ENCODE data around the gene ODAD4. TPM values are rescaled to one million over a fixed set of nuclear protein-coding genes. Genes with fewer than 3 reads are reported as not detected.
A peak's percentile ranks its signal among the peaks of the same experiment; 100 is the strongest.
"Not testable (repeated sequence)": the region's sequence is repeated elsewhere in the genome, so short reads cannot be mapped to it uniquely, and the experiment has no call there.

The ODAD4 gene
- total RNA-seq, 1 experiment from 2014 or later: 0.98 TPM

- in situ Hi-C loops (cut with HindIII; ENCODE audit: low pct_unique_long_range_greater_than_20kb, low sequenced_read_pairs): no loop called here
- DNase-seq (ENCODE audit: low read depth, low spot score): no peak
These were observed 47.6 kb downstream of the ODAD4 start for GRCh38 chr17:41977991-41978390.

GRCh38 chr17:41982026-41982760, 51.8 kb downstream of the ODAD4 start:
- in situ Hi-C loops (cut with HindIII; ENCODE audit: low pct_unique_long_range_greater_than_20kb, low sequenced_read_pairs): no loop called here
- no peak for DNase-seq (ENCODE audit: low read depth, low spot score)

GRCh38 chr17:41984454-41984853, 54.0 kb downstream of the ODAD4 start:
- in situ Hi-C loops (cut with HindIII; ENCODE audit: low pct_unique_long_range_greater_than_20kb, low sequenced_read_pairs): no loop called here

GRCh38 chr17:41985919-41986318, 55.5 kb downstream of the ODAD4 start:
- in situ Hi-C loops (cut with HindIII; ENCODE audit: low pct_unique_long_range_greater_than_20kb, low sequenced_read_pairs): no loop called here
- DNase-seq (ENCODE audit: low read depth, low spot score): no peak

More at GRCh38 chr17:41984454-41984853, 54.0 kb downstream of the ODAD4 start:
- no peak for DNase-seq (ENCODE audit: low read depth, low spot score)

GRCh38 chr17:41986634-41987033, 56.2 kb downstream of the ODAD4 start:
- in situ Hi-C loops (cut with HindIII; ENCODE audit: low pct_unique_long_range_greater_than_20kb, low sequenced_read_pairs): no loop called here
- no peak for DNase-seq (ENCODE audit: low read depth, low spot score)

- DNase-seq (ENCODE audit: low read depth, low spot score): no peak
- in situ Hi-C loops (cut with HindIII; ENCODE audit: low pct_unique_long_range_greater_than_20kb, low sequenced_read_pairs): no loop called here
These were observed 57.2 kb downstream of the ODAD4 start for GRCh38 chr17:41987642-41988041.

- in situ Hi-C loops (cut with HindIII; ENCODE audit: low pct_unique_long_range_greater_than_20kb, low sequenced_read_pairs): no loop called here
These were observed 58.0 kb downstream of the ODAD4 start for GRCh38 chr17:41988418-41988817.

GRCh38 chr17:41989702-41990419, 59.4 kb downstream of the ODAD4 start:
- DNase-seq (ENCODE audit: low read depth, low spot score): no peak
- in situ Hi-C loops (cut with HindIII; ENCODE audit: low pct_unique_long_range_greater_than_20kb, low sequenced_read_pairs): no loop called here

More at GRCh38 chr17:41988418-41988817, 58.0 kb downstream of the ODAD4 start:
- DNase-seq (ENCODE audit: low read depth, low spot score): no peak

GRCh38 chr17:41992576-41992975, 62.2 kb downstream of the ODAD4 start:
- DNase-seq (ENCODE audit: low read depth, low spot score): peak; percentile 52
- in situ Hi-C loops (cut with HindIII; ENCODE audit: low pct_unique_long_range_greater_than_20kb, low sequenced_read_pairs): no loop called here

GRCh38 chr17:41996855-41997164, 66.4 kb downstream of the ODAD4 start:
- no peak for DNase-seq (ENCODE audit: low read depth, low spot score)
- in situ Hi-C loops (cut with HindIII; ENCODE audit: low pct_unique_long_range_greater_than_20kb, low sequenced_read_pairs): no loop called here

- DNase-seq (ENCODE audit: low read depth, low spot score): no peak
- in situ Hi-C loops (cut with HindIII; ENCODE audit: low pct_unique_long_range_greater_than_20kb, low sequenced_read_pairs): no loop called here
These were observed 68.1 kb downstream of the ODAD4 start for GRCh38 chr17:41998497-41998896.

- no peak for DNase-seq (ENCODE audit: low read depth, low spot score)
- in situ Hi-C loops (cut with HindIII; ENCODE audit: low pct_unique_long_range_greater_than_20kb, low sequenced_read_pairs): no loop called here
These were observed 70.2 kb downstream of the ODAD4 start for GRCh38 chr17:42000413-42001133.

- DNase-seq (ENCODE audit: low read depth, low spot score): no peak
- in situ Hi-C loops (cut with HindIII; ENCODE audit: low pct_unique_long_range_greater_than_20kb, low sequenced_read_pairs): no loop called here
These were observed 71.3 kb downstream of the ODAD4 start for GRCh38 chr17:42001729-42002128.

- DNase-seq (ENCODE audit: low read depth, low spot score): no peak
- in situ Hi-C loops (cut with HindIII; ENCODE audit: low pct_unique_long_range_greater_than_20kb, low sequenced_read_pairs): no loop called here
These were observed 71.9 kb downstream of the ODAD4 start for GRCh38 chr17:42002175-42002791.

- in situ Hi-C loops (cut with HindIII; ENCODE audit: low pct_unique_long_range_greater_than_20kb, low sequenced_read_pairs): no loop called here
- no peak for DNase-seq (ENCODE audit: low read depth, low spot score)
These were observed 72.4 kb downstream of the ODAD4 start for GRCh38 chr17:42002792-42003301.

- no peak for DNase-seq (ENCODE audit: low read depth, low spot score)
- in situ Hi-C loops (cut with HindIII; ENCODE audit: low pct_unique_long_range_greater_than_20kb, low sequenced_read_pairs): no loop called here
These were observed 74.7 kb downstream of the ODAD4 start for GRCh38 chr17:42005166-42005565.

- DNase-seq (ENCODE audit: low read depth, low spot score): peak; percentile 18
- in situ Hi-C loops (cut with HindIII; ENCODE audit: low pct_unique_long_range_greater_than_20kb, low sequenced_read_pairs): no loop called here
These were observed 78.8 kb downstream of the ODAD4 start for GRCh38 chr17:42009170-42009569.

GRCh38 chr17:42010266-42010680, 79.9 kb downstream of the ODAD4 start:
- DNase-seq (ENCODE audit: low read depth, low spot score); in situ Hi-C loops (cut with HindIII; ENCODE audit: low pct_unique_long_range_greater_than_20kb, low sequenced_read_pairs): not testable (repeated sequence)
